ENCODE data around the gene PRLH.

GRCh38 chr2:237593036-237593435 lies 26.7 kb downstream of the PRLH start:
- no peak for TF ChIP-seq CTCF (IDR thresholded peaks at IDR 0.05)
- TF ChIP-seq POLR2A (IDR thresholded peaks at IDR 0.05): no peak
